Right ventricle myocardium superior (tissue), 1 donor: ENCODE data around the gene JCAD. TPM values are rescaled to one million over a fixed set of nuclear protein-coding genes. Genes with fewer than 3 reads are reported as not detected.
"Not testable (repeated sequence)": the region's sequence is repeated elsewhere in the genome, so short reads cannot be mapped to it uniquely, and the experiment has no call there.

Experiments used
- ATAC-seq: fragments of 200-7000 bp; cut with Tn5 transposase; one replicate; pipeline ENCODE4 v1.9.1; 2020; ENCODE audit warnings: mild to moderate bottlenecking; ENCODE audit not compliant: poor library complexity
- DNase-seq: peaks from one replicate; pipeline ENCODE4 v3.0.0-alpha.2; 2020
- intact Hi-C: fragments of 100-400 bp; cut with DNase I; formaldehyde crosslinking; loops from one replicate; pipeline ENCODE4 v1.11.2; 2022
- total RNA-seq: library from RNA; stranded (reverse); fragmentation: NEBNext Ultra II Directional; extraction: Animal tissue kit (Norgen Biotek cat#: 25700); gene quantifications from one replicate; pipeline ENCODE4 v1.2.1, GENCODE V29; 2021
- donor health status: DM: no; HTN: yes; CAD: no; lungs with severe emphysema.

JCAD gene
- total RNA-seq, 1 donor from 2014 or later, result 25.5 TPM

DNA sequence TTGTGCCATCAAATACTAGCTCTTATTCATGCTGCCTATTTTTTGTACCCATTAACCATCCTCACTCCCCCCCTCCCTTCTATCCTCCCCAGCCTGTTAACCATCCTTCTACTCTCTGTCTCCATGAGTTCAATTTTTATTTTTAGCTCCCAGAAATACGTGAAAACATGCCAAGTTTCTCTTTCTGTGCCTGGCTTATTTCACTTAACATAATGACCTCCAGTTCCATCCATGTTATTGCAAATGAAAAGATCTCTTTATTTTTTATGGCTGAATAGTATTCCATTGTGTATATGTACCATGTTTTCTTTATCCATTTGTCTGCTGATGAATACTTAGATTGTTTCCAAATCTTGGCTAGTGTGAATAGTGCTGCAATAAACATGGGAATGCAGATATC lies 54.3 kb downstream of the JCAD start:
- ATAC-seq, intact Hi-C loops, DNase-seq: not testable (repeated sequence)

DNA sequence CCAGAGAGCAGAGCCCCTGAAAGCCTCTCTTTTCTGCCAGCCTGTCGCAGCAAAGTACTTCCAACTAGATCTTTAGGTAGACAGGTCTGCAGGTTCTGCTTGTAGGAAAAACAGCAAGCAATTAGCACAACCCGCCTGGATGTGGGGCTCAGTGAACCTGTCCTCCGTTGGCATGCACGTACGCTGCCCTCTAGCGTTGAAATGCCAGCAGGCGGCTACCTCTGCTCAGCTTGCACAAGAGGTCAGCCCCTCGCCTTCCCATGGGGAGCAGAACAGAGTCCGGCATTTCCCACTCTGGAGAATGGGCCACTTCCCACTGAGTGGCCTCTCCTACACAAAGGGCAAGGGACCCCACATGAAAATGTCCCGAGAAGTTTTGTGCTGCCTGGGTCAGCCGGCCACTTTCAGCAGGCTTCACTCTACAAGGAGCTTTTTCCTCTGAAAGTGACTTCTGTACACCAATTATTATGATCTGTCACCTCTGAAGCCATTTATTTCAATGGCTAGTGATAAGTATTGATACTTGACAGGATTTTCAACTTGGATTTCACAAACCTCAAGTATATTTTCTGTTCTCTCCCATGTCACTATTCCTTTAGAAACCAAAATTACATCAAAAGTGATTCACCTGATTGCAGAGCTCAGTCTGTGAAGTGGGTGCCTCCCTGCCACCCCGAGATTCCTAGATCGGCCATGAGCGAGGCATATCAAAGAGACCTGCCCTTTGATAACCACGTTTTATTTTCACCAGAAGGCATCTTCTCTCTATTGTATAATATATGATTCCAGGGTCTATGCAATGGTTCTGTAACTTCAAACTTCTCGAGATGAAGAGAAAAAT lies 56.7 kb downstream of the JCAD start:
- intact Hi-C loops, result loop anchor here (5.0 kb wide), 2 partner anchors 185 to 240 kb away; no protein-coding TSS in a partner anchor
- ATAC-seq (peak; percentile 82), DNase-seq (peak; percentile 82)

- ATAC-seq, result peak; percentile 51
- DNase-seq, result no peak
- intact Hi-C loops, result loop anchor here (5.0 kb wide), 2 partner anchors 186 to 241 kb away; no protein-coding TSS in a partner anchor
These were observed 58.4 kb downstream of the JCAD start for GRCh38 chr10:30000802-30001571.

GRCh38 chr10:29998142-29998808 lies 61.1 kb downstream of the JCAD start:
- intact Hi-C loops, result no loop called here
- ATAC-seq (peak; percentile 76), DNase-seq (peak; percentile 77)

GRCh38 chr10:29994811-29995210 lies 64.6 kb downstream of the JCAD start:
- ATAC-seq (no peak), DNase-seq (no peak)
- intact Hi-C loops, result no loop called here

DNA sequence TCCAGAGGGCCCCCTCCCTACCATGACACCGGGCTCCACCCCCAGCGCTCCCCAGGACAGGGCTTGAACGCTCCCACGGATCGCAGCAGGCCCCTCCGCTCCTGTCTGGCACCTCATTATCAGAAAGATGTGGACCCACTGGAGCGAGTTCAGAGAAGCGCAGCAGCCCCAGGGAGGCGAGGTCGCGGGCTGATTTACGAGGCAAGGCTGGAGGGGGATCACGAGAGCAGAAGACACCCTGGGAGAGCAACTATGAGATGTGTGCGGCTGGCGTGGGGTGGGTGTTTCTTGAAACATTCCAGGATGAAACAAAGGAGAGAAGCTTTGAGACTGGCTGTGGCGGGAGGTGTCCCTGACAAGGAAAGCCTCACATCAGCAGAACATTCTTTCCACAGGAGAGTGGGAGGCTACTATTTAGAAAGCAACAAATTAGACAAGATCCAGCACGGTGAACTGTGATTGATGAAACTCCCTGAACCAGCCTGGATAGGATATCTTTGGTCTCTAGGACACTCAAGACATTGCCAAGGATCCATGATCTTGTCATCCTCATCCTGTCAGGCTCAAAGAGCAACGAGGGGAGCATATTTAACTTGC lies 66.0 kb downstream of the JCAD start:
- DNase-seq, result no peak
- ATAC-seq, result no peak
- intact Hi-C loops, result no loop called here

- intact Hi-C loops, result no loop called here
- ATAC-seq (no peak), DNase-seq (no peak)
These were observed 66.5 kb downstream of the JCAD start for GRCh38 chr10:29992914-29993313.

- no peak for ATAC-seq
- no peak for DNase-seq
- intact Hi-C loops, result no loop called here
These were observed 68.0 kb downstream of the JCAD start for GRCh38 chr10:29991382-29991781.

GRCh38 chr10:29987471-29987870 lies 71.9 kb downstream of the JCAD start:
- no peak for DNase-seq
- intact Hi-C loops, result no loop called here
- no peak for ATAC-seq

DNA sequence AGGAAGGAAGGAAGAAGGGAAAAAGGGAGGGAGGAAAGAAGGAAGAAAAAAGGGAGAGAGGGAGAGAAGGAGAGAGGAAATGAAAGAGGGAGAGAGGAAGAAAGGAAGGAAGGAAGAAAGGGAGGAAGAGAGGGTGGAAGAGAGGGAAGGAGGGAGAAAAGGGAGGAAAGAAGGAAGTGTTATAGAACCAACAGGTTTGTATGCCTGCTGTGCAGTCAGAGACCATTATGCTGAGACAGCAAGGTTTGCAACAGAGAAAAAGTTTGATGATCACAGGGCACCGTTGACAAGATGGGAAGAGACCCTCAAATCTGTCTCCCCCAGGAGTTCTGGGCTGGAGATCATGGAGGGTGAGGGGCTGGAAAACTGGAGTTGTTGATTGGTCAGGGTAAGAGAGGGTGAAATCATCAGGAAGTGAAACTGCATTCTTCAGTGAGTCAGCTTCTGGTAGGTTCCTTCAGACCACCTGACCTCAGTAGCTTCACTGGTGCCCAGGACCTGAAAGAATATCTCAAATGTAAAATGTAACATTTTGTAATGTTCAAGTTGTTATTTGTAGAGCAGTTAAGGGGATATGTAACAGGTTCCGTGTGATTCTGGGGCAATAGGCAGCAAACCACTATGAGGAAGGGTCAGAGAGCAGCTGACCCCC lies 76.3 kb downstream of the JCAD start:
- intact Hi-C loops, result no loop called here
- DNase-seq (no peak), ATAC-seq (no peak)

DNA sequence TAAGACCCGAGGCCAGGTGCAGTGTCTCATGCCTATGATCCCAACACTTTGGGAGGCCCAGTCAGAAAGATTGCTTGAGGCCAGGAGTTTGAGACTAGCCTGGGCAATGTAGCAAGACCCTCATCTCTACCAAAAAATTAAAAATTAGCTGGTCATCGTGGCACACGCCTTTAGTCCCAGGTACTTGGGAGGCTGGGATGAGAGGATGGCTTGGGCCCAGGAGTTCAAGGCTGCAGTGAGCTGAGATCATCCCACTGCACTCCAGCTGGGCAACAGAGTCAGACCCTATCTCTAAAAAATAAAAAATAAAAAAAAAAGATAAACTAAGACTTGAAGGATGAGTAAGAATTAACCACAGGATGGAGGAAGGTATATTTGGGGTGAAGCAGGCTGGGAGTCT lies 77.9 kb downstream of the JCAD start:
- ATAC-seq, result no peak
- no peak for DNase-seq
- intact Hi-C loops, result no loop called here

- DNase-seq (peak; percentile 80), ATAC-seq (peak; percentile 73)
- intact Hi-C loops, result no loop called here
These were observed 79.3 kb downstream of the JCAD start for GRCh38 chr10:29980084-29980483.

- intact Hi-C loops, ATAC-seq, DNase-seq: not testable (repeated sequence)
These were observed 80.0 kb downstream of the JCAD start for GRCh38 chr10:29979421-29979779.

GRCh38 chr10:29977171-29977570 lies 82.2 kb downstream of the JCAD start:
- intact Hi-C loops, result no loop called here
- ATAC-seq (no peak), DNase-seq (no peak)

DNA sequence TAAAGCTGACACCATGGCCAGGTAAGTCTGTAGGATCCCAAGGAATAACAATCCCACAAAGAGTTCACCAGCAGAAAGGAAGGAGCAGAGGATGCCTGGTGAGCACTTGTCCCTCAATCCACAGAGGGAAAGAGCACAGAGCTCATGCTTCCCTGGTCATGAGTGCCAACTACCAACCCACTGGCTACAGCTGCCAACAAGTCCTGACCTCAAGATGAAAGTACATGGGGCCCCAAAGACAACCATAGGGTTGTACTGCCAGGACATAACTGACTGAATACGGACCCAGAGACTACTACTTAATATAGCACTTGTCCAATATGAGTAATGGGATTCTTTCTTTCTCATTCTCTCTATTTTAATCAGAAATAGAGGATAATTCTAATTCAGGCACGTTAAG lies 83.3 kb downstream of the JCAD start:
- DNase-seq (no peak), ATAC-seq (no peak)
- intact Hi-C loops, result no loop called here

GRCh38 chr10:29974773-29975172 lies 84.6 kb downstream of the JCAD start:
- intact Hi-C loops, result no loop called here
- no peak for DNase-seq
- no peak for ATAC-seq

GRCh38 chr10:29973921-29974320 lies 85.5 kb downstream of the JCAD start:
- DNase-seq, result no peak
- intact Hi-C loops, result no loop called here
- ATAC-seq, result no peak

DNA sequence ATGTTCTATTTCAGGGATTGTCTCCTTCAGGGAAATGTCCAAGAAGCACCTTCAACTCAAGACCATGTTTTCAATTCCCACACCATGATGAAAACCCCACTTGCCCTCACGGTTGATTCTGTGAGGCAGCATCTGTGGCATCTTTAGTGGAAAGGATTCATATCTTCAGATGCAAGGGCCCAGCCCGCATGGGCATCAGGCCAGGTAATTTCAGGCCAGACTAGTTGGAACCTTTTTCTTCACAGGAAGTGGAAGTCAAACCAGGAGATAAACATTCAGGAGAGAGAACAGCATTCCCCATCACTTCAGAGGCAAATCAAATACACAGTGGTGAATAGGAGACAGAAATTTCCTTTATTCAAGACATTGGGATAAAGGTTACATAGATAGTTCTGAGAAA lies 88.8 kb downstream of the JCAD start:
- DNase-seq, result peak; percentile 47
- no peak for ATAC-seq
- intact Hi-C loops, result no loop called here

DNA sequence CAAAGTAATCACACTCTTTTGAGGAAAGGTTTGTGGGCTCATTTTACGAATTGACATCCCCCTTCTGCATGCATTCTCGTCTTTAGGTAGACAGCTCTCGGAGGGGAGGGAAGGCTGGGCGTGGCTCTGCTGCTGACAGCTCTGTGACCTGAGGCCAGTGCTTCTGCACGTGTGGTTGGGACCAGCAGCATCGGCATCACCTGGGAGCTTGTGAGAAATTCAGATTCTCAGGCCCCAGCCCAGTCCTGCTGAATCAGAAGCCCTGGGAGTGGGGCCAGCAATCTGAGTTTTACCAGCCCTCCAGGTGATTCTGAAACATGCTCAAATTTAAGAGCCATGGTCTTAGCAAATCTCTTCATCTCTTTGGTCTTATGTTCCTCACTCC lies 89.4 kb downstream of the JCAD start:
- intact Hi-C loops, result no loop called here
- DNase-seq, result no peak
- ATAC-seq, result no peak
